ENCODE results near the gene RILP.

RILP gene

GRCh38 chr17:1604831-1605528, 44.7 kb downstream of the RILP start:
- no peak for DNase-seq (ENCODE audit: low spot score)

GRCh38 chr17:1601571-1601970, 48.1 kb downstream of the RILP start:
- no peak for DNase-seq (ENCODE audit: low spot score)

GRCh38 chr17:1598399-1599095, 51.1 kb downstream of the RILP start:
- no peak for DNase-seq (ENCODE audit: low spot score)

- DNase-seq (ENCODE audit: low spot score), result no peak
Measured at GRCh38 chr17:1597861-1598342, 51.8 kb downstream of the RILP start.
